Naive thymus-derived CD8-positive, alpha-beta T cell (primary cell): ENCODE data around the gene RIC1. TPM values are rescaled to one million over a fixed set of nuclear protein-coding genes. Genes with fewer than 3 reads are reported as not detected.
"Not testable (repeated sequence)": the region's sequence is repeated elsewhere in the genome, so short reads cannot be mapped to it uniquely, and the experiment has no call there.

Source experiments
- ATAC-seq, 2 donors: fragments of 150-1000 bp; cut with Tn5 transposase in 1 of 2; sonication (Bioruptor Pico), chemical (Tn5 transposase) in 1 of 2; 1 replicate in 1 of 2; 2 replicates in 1 of 2; pipeline ENCODE4 v1.10.0; 2021; ENCODE audit warnings: mild to moderate bottlenecking in 2 of 2, moderate library complexity in 2 of 2
- POLR2A ChIA-PET: fragments of 350-600 bp; sonication (Branson Sonifier 250); formaldehyde crosslinking; loops from one replicate; lab custom pipeline; 2021; ENCODE audit warnings: antibody characterized with exemption; lab: Charles Lee
- DNase-seq, 10 donors: peaks; one replicate each; pipeline versions ENCODE4 v3.0.0 to v3.0.0-alpha.2; 2020 to 2022
- H3K27ac Mint-ChIP-seq, 10 donors: one replicate each; pipeline ENCODE4 v1.8.0; 2020 to 2022; ENCODE audit warnings: mild to moderate bottlenecking in 10 of 10, mixed read lengths in 10 of 10, moderate library complexity in 4 of 10, inconsistent platforms in 1 of 10
- H3K27me3 Mint-ChIP-seq, 5 donors: one replicate each; pipeline ENCODE4 v1.8.0; 2021 to 2022; ENCODE audit warnings: mixed read lengths in 5 of 5
- H3K36me3 Mint-ChIP-seq, 3 donors: one replicate each; pipeline ENCODE4 v1.8.0; 2020 to 2022; ENCODE audit warnings: mixed read lengths in 3 of 3, mild to moderate bottlenecking in 2 of 3, inconsistent platforms in 1 of 3
- H3K4me1 Mint-ChIP-seq, 4 donors: one replicate each; pipeline ENCODE4 v1.8.0; 2021 to 2022; ENCODE audit warnings: mixed read lengths in 4 of 4
- H3K4me3 Mint-ChIP-seq, 10 donors: one replicate each; pipeline ENCODE4 v1.8.0; 2020 to 2022; ENCODE audit warnings: mild to moderate bottlenecking in 10 of 10, mixed read lengths in 10 of 10, moderate library complexity in 6 of 10, inconsistent platforms in 1 of 10
- H3K9me3 Mint-ChIP-seq, 9 donors: one replicate each; pipeline ENCODE4 v1.8.0; 2020 to 2022; ENCODE audit warnings: mixed read lengths in 9 of 9, mild to moderate bottlenecking in 3 of 9, inconsistent platforms in 1 of 9, moderate library complexity in 1 of 9
- polyA plus RNA-seq, 3 donors: library from polyadenylated mRNA; unstranded; fragments of 300-500 nt; fragmentation: Illumina TruSeq; gene quantifications; one replicate each; pipeline ENCODE4 v1.2.3, GENCODE V29; 2021
- total RNA-seq, 8 experiments: library from RNA in 2 of 8; stranded (reverse) in 2 of 8; gene quantifications; one replicate each; pipeline ENCODE4 v1.2.3 and lab custom pipeline; 2021 to 2026

Gene RIC1
- total and polyA plus RNA-seq, 5 experiments from 2014 or later, result 5.4 to 30.6 (median 8.3) TPM

- H3K4me3 Mint-ChIP-seq, POLR2A ChIA-PET, H3K4me1 Mint-ChIP-seq, DNase-seq, ATAC-seq, H3K27me3 Mint-ChIP-seq: not testable (repeated sequence)
- Mint-ChIP-seq H3K36me3 (peaks cover 51 to 82% (median 75%) of the 10 kb centered on the region in 3 donors), H3K27ac (peak overlapping the region in 1 of 10 donors; percentile 1), H3K9me3 (peaks cover 0 to 56% (median 30%) of the 10 kb centered on the region in 9 donors)
Measured at GRCh38 chr9:5779705-5780218, 150.9 kb downstream of the RIC1 start.

- Mint-ChIP-seq H3K4me1 (peaks cover 4 to 11% (median 8%) of the 10 kb centered on the region in 4 donors), H3K27ac (peak overlapping the region in 3 of 10 donors; percentile 37 to 87 (median 56)), H3K9me3 (peaks cover 0 to 49% (median 26%) of the 10 kb centered on the region in 9 donors), H3K36me3 (peaks cover 40 to 94% (median 85%) of the 10 kb centered on the region in 3 donors)
- ATAC-seq, POLR2A ChIA-PET, H3K4me3 Mint-ChIP-seq, H3K27me3 Mint-ChIP-seq, DNase-seq: not testable (repeated sequence)
Measured at GRCh38 chr9:5783420-5783819, 154.5 kb downstream of the RIC1 start.

- H3K4me3 Mint-ChIP-seq, result no peak overlapping the region
- no peak for ATAC-seq
- peak overlapping the region in 6 of 10 donors; percentile 14 to 53 (median 43) for H3K27ac Mint-ChIP-seq
Measured at GRCh38 chr9:5783982-5784381, 155.1 kb downstream of the RIC1 start.

DNA sequence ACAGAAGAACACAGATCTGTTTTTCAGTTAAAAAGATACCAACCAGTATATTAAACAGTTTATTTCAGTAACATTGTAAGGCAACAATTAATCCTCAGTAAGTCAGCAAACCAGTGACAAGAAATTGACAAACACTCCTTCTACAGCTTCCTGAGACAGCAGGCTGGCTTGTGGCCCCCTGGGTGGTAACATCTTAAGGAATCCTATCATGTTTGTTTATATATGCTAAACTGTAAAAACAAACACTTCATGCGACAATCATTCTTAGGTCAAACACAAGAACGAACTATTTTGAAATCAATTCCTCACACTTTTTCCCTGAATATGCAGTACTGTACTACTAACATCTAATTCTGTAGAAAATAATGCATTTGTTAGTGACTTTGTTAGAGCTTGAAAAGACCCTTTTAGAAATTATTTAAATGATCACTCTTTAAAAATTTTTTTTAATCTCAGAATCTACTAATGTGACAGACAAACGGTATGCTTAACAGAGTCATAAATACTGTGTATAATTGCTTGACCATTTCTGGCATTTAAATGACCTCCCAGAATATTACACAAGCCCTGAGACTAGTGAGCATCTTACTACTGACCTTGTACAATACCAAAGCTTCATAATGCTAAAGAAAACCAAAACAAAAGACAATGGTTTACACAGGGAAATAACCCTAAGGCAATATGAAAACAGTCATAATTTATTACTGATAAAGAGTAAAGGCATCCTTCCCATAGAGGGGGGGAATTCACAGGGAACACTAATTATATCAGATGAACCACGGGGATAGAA is 155.8 kb downstream of the RIC1 start:
- POLR2A ChIA-PET, result no interaction called here
- H3K27ac Mint-ChIP-seq, result peak overlapping the region in 7 of 10 donors; percentile 14 to 53 (median 38)
- H3K4me1 Mint-ChIP-seq, result peaks cover 10 to 14% (median 13%) of the 10 kb centered on the region in 4 donors
- peaks cover 34 to 96% (median 81%) of the 10 kb centered on the region in 3 donors for H3K36me3 Mint-ChIP-seq
- DNase-seq, result no peak
- no peaks in the 10 kb centered on the region for H3K27me3 Mint-ChIP-seq
- no peak for ATAC-seq
- H3K4me3 Mint-ChIP-seq, result no peak overlapping the region
- H3K9me3 Mint-ChIP-seq, result peaks cover 0 to 40% (median 21%) of the 10 kb centered on the region in 9 donors

More at GRCh38 chr9:5783982-5784381, 155.1 kb downstream of the RIC1 start:
- Mint-ChIP-seq H3K9me3 (peaks cover 0 to 43% (median 22%) of the 10 kb centered on the region in 9 donors), H3K36me3 (peaks cover 35 to 93% (median 84%) of the 10 kb centered on the region in 3 donors), H3K4me1 (peaks cover 10 to 12% (median 11%) of the 10 kb centered on the region in 4 donors), H3K27me3 (no peaks in the 10 kb centered on the region)
- POLR2A ChIA-PET, result no interaction called here
- DNase-seq, result no peak

DNA sequence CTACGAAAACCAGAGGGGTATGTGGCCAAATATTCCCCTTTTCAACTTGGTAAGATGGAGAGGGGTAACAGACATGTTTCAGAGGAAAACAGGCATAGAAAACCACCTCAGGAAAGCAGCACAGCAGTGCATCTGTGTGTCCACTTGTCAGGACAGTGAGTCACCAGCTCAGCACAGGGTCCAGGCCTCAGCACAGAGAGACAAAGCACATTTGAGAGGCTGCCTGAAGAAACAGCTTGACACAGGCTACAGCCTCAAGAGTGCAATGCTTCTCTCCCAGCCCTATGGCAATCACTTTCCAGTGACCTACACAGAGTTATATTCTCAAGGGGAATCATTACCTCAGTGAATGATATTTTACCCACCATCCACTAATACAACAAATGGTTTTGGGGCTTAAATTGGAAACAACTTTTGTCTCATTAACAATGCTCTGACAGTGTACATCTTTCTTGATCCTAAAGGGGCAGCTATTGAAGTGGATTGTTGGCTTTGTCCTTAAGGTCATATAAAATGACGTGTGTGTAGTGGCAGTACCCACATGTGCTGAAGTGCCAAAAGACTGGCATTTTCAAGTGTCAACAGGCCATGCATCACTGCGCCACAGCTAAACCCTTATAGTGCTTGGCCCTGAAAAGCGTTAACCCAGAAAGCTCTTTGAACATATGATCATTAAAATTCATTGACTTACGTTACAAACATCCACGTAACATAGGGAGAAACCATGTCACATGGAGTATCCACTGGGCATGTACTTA is 157.6 kb downstream of the RIC1 start:
- Mint-ChIP-seq H3K4me3 (peak overlapping the region in 1 of 10 donors; percentile 10), H3K27me3 (no peaks in the 10 kb centered on the region), H3K36me3 (peaks cover 30 to 96% (median 72%) of the 10 kb centered on the region in 3 donors), H3K4me1 (peaks cover 16 to 26% (median 23%) of the 10 kb centered on the region in 4 donors), H3K9me3 (peaks cover 0 to 23% (median 13%) of the 10 kb centered on the region in 9 donors), H3K27ac (peak overlapping the region in 7 of 10 donors; percentile 7 to 53 (median 39))
- POLR2A ChIA-PET, result no interaction called here
- DNase-seq, result no peak
- ATAC-seq, result no peak

DNA sequence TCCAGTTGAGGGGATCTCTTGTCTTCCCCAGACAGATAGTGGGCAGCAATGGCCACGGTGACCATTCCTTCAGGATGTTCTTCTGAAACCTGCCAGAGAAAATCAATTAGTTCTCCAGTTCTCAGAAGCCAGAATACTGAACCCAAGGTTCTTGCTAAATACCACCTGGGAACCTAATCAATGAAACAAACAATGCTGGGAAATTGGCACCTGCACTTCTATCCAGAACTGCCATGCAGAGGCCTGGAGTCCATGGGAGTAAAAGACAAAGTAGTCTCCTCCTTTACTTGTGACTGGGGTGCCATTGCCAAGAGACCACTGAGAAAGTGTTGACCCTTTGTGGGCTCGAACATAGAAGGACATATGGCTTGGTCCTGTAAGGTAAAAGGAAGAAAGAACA is 158.3 kb downstream of the RIC1 start:
- POLR2A ChIA-PET, result no interaction called here
- ATAC-seq (no peak), DNase-seq (no peak)
- H3K4me1 Mint-ChIP-seq, result peaks cover 18 to 29% (median 28%) of the 10 kb centered on the region in 4 donors
- H3K4me3 Mint-ChIP-seq, result no peak overlapping the region
- H3K36me3 Mint-ChIP-seq, result peaks cover 23 to 96% (median 72%) of the 10 kb centered on the region in 3 donors
- peaks cover 0 to 17% (median 9%) of the 10 kb centered on the region in 9 donors for H3K9me3 Mint-ChIP-seq
- H3K27ac Mint-ChIP-seq, result peak overlapping the region in 4 of 10 donors; percentile 18 to 52 (median 32)
- H3K27me3 Mint-ChIP-seq, result no peaks in the 10 kb centered on the region

DNA sequence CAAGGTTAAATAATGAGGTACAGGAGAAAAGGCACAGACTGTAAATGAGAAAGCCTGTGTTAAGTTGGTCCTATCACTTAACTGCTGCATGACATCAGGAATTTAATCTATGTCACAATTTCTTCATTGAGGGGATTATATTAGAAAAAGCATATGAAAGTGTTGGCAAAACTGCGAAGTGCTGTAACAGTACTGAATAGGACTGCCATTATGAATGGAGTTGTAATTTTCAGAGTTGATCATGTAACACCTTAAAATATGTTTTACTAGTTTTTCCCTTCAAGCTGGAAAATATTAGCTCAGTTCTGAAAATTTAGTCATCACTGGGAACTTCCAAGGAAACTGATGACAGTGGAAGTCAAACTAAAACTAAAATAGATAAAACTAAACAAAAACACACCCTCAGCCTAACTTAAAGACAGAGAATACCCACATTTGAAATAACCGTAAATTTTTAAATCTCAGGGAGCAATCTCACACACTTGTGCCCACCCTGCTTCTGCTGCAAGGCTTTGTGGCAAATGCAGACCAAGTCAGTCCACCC is 158.9 kb downstream of the RIC1 start:
- POLR2A ChIA-PET, result no interaction called here
- peak overlapping the region in 6 of 10 donors; percentile 20 to 57 (median 48) for H3K27ac Mint-ChIP-seq
- H3K9me3 Mint-ChIP-seq, result peaks cover 0 to 10% (median 5%) of the 10 kb centered on the region in 9 donors
- H3K27me3 Mint-ChIP-seq, result no peaks in the 10 kb centered on the region
- ATAC-seq (no peak), DNase-seq (no peak)
- H3K36me3 Mint-ChIP-seq, result peaks cover 17 to 92% (median 69%) of the 10 kb centered on the region in 3 donors
- H3K4me3 Mint-ChIP-seq, result no peak overlapping the region
- H3K4me1 Mint-ChIP-seq, result peaks cover 16 to 36% (median 32%) of the 10 kb centered on the region in 4 donors

DNA sequence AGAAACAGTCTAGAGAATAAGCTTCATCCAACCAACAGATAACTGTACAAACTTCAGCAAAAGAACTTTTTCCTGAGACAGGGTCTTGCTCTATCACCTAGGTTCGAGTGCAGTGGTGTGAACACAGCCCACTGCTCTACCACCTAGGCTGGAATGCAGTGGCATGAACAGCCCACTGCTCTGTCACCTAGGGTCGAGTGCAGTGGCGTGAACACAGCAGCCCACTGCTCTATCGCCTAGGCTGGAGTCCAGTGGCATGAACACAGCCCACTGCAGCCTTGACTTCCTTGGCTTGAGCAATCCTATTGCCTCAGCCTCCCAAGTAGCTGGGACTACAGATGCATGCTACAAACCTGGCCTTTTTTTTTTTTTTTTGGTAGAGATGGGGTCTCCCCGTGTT is 160.6 kb downstream of the RIC1 start:
- H3K27ac Mint-ChIP-seq, result peak overlapping the region in 4 of 10 donors; percentile 18 to 66 (median 37)
- ATAC-seq (no peak), DNase-seq (no peak)
- H3K9me3 Mint-ChIP-seq, result no peaks in the 10 kb centered on the region
- POLR2A ChIA-PET, result no interaction called here
- H3K4me3 Mint-ChIP-seq, result no peak overlapping the region
- H3K27me3 Mint-ChIP-seq, result no peaks in the 10 kb centered on the region
- H3K36me3 Mint-ChIP-seq, result peaks cover 7 to 76% (median 56%) of the 10 kb centered on the region in 3 donors
- H3K4me1 Mint-ChIP-seq, result peaks cover 19 to 52% (median 47%) of the 10 kb centered on the region in 4 donors

GRCh38 chr9:5790923-5791322 is 162.0 kb downstream of the RIC1 start:
- H3K27me3 Mint-ChIP-seq, result no peaks in the 10 kb centered on the region
- ATAC-seq, result no peak
- H3K36me3 Mint-ChIP-seq, result peaks cover 7 to 73% (median 46%) of the 10 kb centered on the region in 3 donors
- DNase-seq, result no peak
- H3K4me1 Mint-ChIP-seq, result peaks cover 17 to 58% (median 51%) of the 10 kb centered on the region in 4 donors
- H3K4me3 Mint-ChIP-seq, result peak overlapping the region in 1 of 10 donors; percentile 2
- POLR2A ChIA-PET, result no interaction called here
- peak overlapping the region in 3 of 10 donors; percentile 28 to 86 (median 51) for H3K27ac Mint-ChIP-seq
- H3K9me3 Mint-ChIP-seq, result no peaks in the 10 kb centered on the region

DNA sequence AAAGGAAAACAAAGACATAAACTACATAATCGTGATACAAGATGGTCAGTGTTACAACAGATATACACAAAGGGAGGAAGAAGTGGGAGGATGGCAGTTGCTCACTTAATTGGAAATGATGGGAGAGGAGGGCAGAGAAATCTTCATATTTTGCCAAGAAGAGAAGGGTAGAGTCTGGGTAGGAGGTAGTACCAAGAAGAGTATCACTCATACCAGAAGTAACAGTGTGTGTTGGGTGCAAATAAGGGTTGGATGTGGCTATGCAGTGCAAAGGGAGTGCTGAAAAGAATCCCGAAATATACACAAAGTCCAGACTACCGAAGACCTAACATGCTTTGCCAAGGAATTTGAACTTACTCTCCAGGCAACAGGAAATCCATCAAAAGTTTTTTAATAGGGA is 163.0 kb downstream of the RIC1 start:
- DNase-seq (no peak), ATAC-seq (no peak)
- peaks cover 7 to 72% (median 37%) of the 10 kb centered on the region in 3 donors for H3K36me3 Mint-ChIP-seq
- H3K27me3 Mint-ChIP-seq, result no peaks in the 10 kb centered on the region
- POLR2A ChIA-PET, result no interaction called here
- no peaks in the 10 kb centered on the region for H3K9me3 Mint-ChIP-seq
- peak overlapping the region in 3 of 10 donors; percentile 39 to 86 (median 48) for H3K27ac Mint-ChIP-seq
- no peak overlapping the region for H3K4me3 Mint-ChIP-seq
- peaks cover 17 to 58% (median 51%) of the 10 kb centered on the region in 4 donors for H3K4me1 Mint-ChIP-seq

GRCh38 chr9:5793812-5794211 is 164.9 kb downstream of the RIC1 start:
- Mint-ChIP-seq H3K36me3 (peaks cover 7 to 70% (median 27%) of the 10 kb centered on the region in 3 donors), H3K27me3 (no peaks in the 10 kb centered on the region), H3K27ac (peak overlapping the region in 9 of 10 donors; percentile 2 to 57 (median 30)), H3K9me3 (no peaks in the 10 kb centered on the region), H3K4me1 (peaks cover 17 to 50% (median 48%) of the 10 kb centered on the region in 4 donors), H3K4me3 (peak overlapping the region in 9 of 10 donors; percentile 1 to 76 (median 41))
- POLR2A ChIA-PET, result interaction anchor here (1.6 kb wide), 1 partner anchor 165 kb away, joined by 4 read pairs; the partner anchor contains the start of gene RIC1
- ATAC-seq (peak; percentile 68 to 77), DNase-seq (peak in 3 of 10 donors; percentile 9 to 35 (median 28))

DNA sequence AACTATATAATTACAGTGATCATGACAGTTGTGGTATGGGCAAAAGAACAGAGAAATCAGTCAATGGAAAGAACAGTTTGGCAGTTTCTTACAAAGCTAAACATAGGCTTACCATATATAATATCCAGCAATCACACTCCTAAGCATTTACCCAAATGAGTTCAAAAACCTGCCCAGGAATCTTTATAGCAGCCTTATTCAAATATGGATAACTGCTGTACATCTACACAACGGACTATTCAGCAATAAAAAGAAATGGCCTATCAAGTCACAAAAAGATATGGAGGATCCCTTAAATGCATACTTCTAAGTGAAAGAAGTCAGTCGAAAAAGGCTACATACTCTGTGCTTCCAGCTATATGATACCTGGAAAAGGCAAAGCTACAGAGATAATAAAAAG is 167.4 kb downstream of the RIC1 start:
- ATAC-seq, result no peak
- H3K4me3 Mint-ChIP-seq, result no peak overlapping the region
- H3K4me1 Mint-ChIP-seq, result peaks cover 12 to 50% (median 41%) of the 10 kb centered on the region in 4 donors
- peaks cover 0 to 61% (median 15%) of the 10 kb centered on the region in 3 donors for H3K36me3 Mint-ChIP-seq
- DNase-seq, result no peak
- H3K27ac Mint-ChIP-seq, result peak overlapping the region in 6 of 10 donors; percentile 12 to 84 (median 29)
- H3K27me3 Mint-ChIP-seq, result no peaks in the 10 kb centered on the region
- H3K9me3 Mint-ChIP-seq, result no peaks in the 10 kb centered on the region
- POLR2A ChIA-PET, result interaction anchor here (0.9 to 2.1 kb wide), 2 partner anchors 167 to 907 kb away, joined by 3 to 5 read pairs; partner anchors contain the start of gene RIC1
